DND-41 (cell line): ENCODE measurements around the gene EFCAB11.

Experiments used
- CTCF ChIP-seq: IDR thresholded peaks from 2 replicates; pipeline ENCODE4 v1.5.1; 2012; ENCODE audit warnings: borderline replicate concordance, low read length, moderate library complexity, mild to moderate bottlenecking; ENCODE audit not compliant: poor library complexity, severe bottlenecking; ENCODE audit errors: extremely low read depth
- EZH2 ChIP-seq: IDR thresholded peaks from 3 replicates; pipeline ENCODE4 v1.6.1; 2012; ENCODE audit warnings: borderline replicate concordance, low read depth, mild to moderate bottlenecking, moderate library complexity, low read length, inconsistent platforms; ENCODE audit not compliant: severe bottlenecking

GRCh38 chr14:89760086-89760485 lies 194.4 kb downstream of the EFCAB11 start:
- TF ChIP-seq CTCF = no peak
- no peak for TF ChIP-seq EZH2
